ENCODE data around the gene PTPA.

Gene PTPA

DNA sequence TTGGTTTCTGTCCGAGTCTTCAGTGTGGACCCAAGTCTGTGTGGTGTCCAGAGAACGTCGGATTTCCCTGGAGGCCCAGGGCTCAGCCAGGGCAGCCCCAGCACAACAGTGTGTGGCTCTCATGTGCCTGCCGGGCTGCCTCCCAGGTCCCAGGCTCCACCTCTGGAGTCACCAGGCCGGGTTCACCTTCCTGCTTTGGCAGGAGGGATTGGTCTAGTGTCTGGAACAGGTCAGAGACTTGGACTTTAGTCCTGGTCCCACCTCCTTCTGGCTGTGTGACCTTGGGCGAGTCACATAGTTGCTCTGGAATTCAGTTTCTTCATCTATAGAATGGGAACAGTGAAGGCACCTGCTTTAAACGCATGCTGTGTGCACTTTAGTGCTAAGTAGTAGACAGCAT, 27.1 kb upstream of the PTPA start:
- DNase-seq: no peak

DNA sequence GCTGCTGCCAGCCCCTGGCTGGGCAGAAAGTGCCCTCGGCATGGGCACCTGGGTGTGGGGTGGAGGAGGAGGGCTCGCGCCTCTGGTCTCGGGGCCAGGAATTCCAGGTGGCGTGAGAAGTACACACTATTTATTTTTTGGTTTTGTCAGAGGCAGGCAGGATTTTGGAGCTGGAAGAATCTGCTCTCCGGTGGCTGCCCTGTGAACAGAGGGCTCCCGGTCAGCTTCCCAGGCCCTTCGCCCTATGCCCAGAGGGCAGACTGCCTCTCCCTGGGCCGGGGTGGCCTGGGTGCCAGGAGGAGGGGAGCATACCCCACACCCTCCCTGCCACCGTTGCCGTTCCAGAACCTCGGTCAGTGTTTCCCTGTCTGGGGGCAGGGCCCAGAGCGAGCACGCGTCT, 22.0 kb upstream of the PTPA start:
- DNase-seq: no peak

DNA sequence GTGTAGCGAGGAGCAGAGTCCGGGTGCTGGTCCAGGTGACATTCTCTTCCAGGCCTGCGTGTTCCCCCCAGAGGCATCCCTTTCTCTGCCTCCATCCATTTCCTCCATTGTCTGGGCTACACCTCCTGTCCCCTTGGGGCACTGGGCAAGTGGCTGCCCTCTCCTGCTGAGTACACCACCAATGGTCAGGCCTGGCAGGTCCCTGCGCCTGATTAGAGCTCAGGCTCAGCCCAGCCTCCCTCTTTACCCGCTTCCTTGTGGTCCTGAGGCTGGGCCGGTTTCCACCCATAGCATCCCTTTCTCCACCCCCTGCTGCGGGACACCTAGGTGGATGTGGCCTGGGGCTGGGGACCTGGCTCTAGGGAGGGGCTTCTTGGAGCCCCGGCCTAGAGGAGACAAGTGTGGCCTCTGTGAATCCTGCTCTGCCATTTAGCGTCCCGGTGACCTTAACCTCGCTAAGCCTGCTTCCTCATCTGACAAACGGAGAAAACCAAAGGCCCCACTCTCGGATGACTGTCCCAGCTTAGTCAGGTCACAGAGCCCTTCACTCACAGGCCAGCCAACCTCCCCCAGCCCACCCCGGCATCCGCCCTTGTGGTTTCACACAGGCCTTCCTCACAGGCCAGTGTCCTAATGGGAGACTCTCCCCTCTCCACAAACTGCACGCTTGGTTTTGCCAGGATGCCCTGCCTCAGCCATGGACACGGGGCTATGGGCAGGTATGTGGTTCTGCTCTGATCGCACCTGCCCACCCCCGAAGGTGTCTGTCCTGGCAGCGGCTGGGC, 17.4 kb upstream of the PTPA start:
- no peak for DNase-seq

DNA sequence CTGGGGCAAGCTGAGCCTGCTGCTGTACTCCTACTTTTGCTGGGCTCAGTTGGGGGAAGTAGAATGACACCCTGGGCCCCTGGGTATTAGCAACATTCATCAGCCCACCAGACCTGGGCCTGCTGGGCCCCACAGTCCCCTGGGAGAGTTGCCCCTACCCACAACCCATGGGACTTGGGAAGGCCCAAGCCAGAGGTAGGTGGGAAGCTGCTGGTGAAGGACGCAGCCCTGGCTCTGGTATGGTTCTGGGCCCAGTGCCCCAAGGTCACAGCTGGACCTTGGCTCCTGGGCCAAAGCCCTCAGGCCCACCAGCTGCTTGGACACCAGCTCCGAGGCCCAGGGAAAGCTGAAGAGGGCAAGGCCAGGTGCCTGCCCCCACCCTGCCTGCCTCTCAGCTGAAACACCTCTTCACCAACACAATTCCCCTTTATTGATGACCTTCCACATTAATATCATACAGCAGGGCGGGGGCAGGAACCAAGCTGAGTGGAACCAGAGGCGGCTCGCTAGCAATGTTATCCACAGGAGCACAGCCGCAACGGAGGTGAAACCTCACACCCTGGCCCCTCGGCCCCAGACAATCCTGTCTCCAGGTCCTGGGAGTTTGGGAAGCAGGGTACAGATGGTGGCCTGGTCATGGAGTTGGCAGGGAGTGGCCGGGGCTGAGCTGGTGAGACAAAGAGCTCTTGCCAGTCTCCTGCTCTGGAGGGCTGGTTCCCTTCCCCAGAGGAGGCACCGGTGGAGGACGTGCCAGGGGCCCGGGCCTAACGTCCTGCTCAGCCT, 16.6 kb upstream of the PTPA start:
- DNase-seq: no peak

DNA sequence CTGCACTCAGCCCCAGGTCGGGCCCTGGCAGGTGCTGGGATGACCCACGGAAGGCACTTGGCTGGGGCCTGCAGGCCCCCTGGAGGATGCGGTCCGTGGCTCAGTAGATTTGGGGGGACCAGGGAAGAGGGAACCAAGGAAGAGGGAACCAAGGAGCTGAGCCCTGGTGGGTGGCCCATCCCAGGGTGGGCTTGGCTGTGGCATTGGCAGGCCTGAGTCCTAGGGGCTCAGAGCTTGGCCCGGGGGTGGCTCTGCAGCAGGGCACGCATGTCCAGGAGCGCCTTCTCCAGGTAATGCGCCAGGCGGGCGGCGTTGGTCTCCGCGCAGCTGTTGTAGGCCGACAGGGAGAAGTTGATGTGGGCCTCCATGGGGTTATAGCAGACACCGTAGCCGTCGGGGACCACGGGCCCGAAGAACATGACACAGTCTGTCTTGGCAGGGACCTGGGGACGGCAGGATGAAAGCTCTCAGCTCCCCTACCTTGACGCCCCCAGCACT, 16.0 kb upstream of the PTPA start:
- no peak for DNase-seq

DNA sequence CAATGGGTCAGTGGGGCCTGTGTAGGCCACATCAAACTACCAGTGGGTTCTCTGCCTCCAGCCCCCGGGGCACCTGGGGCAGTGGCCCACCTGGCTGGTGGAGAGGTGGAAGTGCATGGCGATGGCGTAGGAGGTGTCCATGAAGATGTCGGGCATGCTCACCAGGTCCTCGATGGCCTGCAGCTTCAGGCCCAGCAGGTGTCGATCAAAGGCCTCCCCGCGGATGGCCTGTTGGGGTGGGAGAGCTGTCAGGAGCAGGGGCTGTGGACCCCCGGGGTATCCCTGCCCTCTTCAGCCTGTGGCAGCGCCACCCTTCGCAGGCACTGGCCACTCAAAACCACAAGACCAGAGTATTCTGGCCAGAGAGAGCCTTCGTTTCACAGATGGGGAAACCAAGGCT, 15.3 kb upstream of the PTPA start:
- no peak for DNase-seq

DNA sequence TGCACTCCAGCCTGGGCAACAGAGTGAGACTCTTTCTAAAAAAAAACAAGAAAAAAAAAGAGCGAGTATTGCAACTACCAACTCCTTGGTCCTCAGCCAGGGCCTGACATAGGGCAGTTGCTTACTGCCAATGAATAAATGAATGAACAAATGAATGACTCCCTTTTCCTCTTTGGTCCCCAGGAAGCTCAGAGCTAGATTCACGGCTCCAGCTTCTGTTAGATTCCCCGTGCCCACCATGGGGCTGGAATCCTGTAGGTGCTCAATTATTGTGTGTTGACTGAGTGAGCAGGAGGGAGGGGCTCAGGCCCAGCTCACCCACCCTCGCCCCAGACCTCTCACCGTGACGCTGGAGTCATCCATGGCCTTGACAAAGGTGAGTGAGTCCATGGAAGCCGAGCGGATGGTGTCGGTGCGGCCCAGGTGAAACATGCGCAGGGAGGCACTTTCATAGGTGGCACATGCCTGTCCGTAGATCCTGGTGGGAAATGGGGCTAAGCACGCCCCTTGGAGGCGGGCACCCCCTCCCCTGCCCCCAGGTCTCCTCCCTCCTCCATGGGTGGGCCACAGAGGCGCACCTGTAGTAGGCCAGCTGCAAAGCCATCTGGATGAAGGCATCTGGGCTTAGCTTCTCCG, 13.4 kb upstream of the PTPA start:
- no peak for DNase-seq

DNA sequence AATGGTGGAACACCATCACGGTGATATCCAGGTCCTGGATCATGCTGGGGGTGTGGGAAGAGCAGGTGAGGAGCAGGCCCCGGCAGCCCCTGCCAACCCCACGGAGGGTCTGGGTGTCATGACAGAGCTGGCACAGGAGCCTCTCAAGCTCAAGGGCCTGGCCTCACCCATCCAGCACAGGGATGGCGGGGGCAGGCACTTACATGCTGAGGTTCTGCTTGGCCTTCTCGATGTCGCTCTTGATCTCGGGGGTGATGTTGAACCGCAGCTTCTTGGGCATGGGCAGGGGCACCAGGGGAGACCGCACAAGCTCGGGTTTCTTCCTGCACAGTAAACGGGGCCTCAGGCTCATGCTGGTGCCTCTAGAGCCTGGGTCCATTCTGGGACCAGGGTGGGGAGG, 12.9 kb upstream of the PTPA start:
- DNase-seq: no peak

DNA sequence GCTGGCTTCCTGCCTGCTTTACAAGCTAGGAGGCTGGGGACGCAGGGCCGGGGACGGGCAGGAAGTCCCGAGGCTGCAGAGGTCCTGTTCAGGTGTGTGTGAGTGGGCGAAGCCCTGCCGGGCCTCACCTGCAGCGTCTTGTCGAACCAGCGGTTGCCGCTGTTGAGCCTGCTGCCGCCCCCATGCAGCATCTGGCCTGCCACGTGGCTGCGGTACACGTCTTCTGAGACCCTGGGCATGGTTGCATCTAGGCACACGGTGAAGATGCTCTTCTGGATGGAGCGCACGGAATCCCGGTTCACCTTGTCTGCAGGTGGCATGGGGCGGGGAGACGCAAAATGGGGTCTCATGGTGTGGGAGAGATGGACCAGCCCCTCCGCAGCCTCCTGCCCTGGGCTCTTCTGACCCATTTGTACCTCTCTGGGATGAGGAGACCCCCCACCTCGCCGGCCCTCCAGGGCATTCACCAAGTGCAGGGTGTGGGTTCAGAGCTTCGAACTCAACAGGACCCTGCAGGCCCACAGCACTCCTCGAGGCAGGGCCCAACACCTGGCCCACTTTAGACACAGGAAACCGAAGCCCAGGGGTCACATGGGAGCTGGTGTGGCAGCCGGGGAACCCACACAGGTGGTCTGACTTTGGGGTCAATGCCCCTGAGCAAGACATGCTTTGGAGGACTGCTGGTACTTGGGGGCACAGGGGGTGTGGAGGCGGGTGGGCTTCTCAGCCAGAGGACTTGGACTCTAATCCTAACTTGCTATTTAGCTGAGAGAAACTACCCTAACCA, 10.6 kb upstream of the PTPA start:
- DNase-seq: no peak

DNA sequence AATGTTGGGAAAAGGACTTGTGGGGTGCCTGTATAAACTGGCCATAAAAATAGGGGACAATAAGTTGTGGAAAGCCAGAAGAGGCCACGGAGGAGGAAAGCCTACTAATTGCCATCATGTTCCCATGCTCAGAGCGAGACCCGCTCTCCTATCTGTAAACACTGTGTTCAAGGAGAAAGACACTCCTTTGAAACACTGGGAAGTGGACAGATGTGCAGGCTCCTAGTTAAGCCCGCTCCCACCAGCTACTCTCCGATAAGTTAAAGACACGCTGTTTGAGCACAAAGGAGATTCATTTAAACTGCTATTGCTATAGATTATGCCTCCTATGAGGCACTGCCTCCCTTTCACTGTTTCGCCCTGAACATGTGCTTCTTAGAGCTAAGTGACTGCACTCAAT, 9.9 kb upstream of the PTPA start:
- no peak for DNase-seq

DNA sequence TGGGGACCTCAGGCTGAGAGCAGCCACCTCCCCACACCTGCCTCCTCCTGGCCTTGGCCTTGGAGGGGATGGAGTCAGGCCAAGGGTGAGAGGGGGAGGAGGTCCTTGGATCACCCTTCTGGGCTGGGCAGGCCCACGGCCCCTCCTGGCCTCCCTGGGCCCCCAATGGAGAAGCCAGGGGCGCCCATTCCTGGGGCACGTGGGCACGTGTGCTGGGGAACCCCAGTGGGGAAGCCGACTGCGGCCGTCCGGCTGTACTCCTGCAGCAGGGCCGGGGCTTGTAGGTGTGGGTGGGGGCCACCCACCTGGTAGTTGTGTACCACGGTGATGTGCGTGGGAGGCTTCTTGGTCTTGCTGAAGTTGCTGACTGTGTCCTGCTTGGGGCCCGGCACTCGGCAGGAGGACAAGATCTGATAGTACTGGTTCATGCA, 9.1 kb upstream of the PTPA start:
- no peak for DNase-seq

DNA sequence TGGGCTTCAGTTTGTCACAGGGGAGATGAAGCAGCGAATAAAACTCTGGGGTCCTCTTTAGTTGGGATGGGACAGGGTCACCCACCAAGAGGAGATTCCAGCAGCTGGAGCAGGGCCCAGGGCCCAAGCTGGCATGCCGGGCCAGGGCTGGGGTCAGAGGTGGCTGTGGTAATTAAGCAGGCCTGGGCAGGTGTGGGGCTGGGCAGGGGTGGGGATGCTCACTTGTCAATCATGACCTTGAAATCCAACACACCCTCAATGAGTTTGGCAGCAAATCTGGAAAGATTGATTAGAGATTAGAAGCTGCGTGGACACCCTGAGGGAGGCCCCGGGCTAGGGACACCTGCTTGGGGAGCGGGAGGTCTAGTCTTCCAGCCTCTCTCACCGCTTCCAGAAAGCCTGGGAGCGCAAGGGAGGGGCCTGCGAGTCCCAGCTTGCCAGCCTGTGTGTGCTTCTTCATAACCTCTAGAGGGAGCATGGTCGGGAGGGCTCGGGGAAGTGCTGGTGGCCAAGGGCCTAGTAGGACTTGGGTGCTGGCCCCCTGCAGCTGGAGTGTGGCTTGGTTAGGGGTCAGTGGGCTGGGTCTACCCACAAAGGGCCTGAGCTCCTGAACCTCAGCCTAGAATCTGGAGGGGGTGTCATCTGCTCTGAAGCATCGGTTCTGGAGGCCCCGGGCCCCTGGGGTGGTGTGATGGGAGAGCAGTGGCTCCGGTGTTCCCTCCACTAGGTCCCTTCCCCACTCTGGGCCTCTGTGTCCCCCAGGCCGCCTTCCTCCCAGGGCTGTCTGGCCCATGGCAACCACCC, 8.2 kb upstream of the PTPA start:
- DNase-seq: no peak

DNA sequence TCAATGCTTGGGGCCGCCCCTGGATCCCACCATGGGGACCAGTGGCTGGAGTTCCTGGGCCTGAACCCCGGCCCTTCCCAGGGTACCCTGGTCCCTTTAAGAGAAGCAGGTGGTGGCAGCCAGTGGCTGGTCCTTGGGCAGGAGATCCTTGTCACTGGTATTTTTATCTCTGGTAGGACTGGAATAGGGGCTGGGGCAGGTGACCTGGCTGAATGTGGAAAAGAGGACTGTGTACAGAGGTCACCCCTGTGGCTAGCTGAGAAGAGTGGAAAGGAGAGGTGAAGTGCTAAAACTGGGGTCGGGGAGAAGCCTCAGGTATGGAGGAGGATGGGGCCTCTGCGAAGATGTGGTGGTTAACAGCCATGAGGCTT, 7.6 kb upstream of the PTPA start:
- no peak for DNase-seq

DNA sequence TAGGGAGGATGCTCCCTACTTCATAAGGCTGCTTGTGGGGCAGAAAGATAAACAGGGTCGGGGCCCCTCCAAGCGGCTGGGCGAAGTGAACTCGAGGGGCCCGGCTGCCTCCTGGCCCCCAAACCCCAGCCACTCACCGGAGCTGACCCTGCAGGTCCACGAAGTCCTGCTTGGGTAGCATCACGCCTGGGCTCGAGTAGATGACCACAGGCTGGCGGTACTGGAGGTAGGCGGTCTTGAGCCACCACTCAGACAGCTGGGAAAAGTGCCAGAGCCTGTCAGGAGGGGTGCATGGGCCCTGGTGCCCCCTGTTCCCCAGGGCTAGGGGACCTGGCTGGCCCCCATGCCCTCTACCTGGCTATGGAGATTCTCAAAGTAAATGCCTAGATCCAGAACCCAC, 7.2 kb upstream of the PTPA start:
- DNase-seq: no peak

DNA sequence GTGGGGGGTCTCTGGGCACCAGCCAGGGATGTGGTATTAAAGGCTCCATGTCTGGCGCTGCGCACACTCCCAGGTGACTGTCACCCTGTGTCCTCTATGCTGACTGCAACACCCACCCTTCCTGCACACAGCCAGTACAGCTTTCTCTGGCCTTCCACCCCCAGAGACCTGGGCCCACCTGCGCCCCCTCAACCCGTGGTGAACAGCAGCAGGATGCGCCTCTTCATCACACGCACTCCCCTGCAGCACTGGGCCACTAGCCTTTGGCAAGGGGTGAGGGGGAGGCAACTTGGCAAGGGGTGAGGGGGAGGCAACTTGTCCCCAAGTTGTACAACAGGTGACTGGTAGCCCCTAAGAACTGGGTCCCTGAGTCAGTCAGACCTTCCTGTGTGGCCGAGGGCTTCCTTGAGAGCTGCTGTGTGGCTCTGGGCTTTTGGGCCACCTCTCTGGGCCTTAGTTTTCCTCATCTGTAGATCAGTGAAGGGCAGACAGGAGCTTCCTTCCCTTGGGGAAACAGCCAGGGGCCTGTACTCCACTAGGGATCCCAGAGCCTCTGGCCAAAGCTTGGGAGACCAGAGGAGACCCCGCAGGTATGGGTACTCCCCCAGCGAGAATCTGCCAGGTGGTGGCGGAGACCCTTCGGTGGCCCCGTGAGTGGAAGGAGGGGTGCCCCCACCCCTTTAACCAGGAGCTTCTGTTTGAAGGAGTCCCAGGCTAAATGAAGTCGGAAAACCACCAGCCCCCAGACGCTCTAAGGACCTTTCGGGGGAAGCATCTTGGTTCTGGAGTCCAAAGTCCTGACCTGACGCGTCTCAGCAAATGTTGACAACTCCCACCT, 5.1 kb upstream of the PTPA start:
- no peak for DNase-seq

DNA sequence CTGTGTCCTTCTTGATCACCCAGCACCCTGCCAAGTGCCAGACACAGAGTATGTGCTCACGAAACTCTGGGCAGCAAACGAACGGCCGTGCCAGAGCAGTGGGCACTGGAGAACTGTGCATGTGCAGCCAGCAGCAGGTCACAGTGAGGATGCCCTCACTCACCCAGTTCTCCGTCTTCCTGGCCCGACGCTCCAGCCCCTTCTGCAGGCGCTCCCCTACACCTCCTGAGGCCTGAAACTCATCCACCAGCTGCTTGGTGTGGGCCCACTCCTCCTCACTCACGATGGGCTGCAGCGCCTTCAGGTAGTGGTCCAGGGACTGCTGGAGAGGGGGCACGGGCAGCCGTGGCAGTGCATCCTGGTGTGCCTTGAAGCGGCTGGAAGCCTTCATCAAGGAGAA, 3.6 kb upstream of the PTPA start:
- DNase-seq: no peak

DNA sequence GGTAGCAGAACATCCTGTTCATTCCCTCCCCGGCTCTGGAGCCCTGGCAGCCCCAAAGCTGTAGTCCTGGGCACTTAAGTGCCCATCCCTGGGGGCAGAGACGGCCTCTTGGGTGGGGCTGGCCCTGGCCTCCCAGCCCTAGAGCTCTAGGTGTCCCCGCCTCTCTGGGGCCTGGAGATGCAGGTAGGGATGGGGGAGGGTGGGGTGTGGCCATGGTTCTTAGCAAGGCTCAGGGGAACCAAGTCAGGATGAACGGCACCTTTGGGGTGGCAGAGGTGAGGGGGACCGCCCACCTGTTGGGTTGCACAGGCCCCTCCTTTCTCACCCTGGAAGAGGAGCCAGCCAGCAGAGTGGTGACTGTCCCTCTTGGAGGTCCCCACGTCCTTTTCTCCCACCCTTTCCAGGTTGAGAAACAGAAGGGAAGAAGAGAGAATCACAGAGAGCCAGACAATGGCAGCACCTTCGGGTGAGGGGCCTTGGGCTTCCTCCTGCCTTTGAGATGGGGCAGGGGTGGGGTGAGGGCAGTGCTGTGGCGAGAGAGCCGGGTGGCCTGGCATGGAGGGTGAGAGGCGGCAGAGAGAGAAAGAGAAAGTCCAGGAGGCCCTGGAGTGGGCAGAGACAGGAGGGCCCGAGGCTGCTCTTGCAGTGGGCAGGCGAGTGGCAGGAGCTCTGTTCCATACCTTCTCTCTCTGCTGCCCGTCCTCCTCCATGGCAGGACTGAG, 3.0 kb upstream of the PTPA start:
- no peak for DNase-seq

DNA sequence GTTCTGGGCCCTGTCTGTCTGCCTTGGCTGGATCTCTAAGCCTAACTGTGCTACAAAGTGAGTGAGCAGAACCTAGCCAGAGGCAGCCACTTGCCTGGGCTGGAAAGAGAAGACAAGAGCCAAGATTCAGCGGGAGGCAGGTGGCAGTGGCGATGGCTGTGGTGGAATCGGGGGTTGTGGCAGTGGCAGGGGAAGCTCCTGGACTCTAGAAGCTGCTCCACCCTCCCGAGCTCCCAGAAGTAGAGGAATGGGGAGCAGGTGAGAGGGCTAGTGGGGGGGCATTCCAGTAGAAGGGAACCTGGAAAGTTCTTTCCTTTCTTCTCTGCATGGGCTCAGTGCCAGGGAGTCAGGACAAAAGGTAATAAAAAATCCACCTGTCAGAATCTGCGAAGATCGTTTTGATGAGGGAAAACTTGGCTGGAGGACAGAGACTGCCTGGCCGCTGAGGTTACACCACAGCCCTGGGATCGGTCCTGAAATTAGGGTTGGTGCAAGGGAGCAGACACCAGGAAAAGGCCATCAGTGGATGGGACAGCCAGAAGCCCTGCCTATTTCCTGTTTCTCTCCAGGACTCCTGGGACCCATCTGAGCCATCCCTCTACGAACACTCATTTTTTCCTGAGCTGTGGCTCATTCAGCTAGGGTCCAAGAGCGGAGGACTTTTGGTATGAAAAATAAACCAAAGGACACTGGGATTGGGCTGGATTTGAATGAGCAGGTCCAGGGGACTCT, 2.2 kb upstream of the PTPA start:
- no peak for DNase-seq

DNA sequence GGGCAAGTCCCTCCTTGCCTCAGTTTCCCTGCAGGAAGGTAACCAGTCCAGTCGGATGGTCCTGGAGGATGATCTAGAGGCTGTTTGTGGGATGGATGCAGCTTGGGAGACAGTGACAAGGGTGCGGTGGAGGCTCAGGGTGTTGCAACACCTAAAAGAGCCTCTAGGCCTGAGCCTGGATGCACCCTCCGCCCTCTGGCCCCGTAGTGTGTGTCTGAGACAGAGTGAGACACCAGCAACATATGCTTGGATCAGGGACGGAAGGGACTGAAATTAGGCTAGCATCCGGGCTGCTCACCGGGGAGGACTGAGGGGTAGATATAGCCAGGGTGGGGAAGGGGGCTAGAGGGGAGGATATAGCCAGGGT, 1.7 kb upstream of the PTPA start:
- no peak for DNase-seq
